SK-N-SH (cell line): ENCODE measurements around the gene TAB3.

ENCODE experiments used
- CHD2 ChIP-seq: fragments of 150-350 bp; IDR thresholded peaks from 2 replicates; pipeline ENCODE4 v1.6.1; 2018; ENCODE audit warnings: low read length; ENCODE audit not compliant: partially characterized antibody
- EP300 ChIP-seq, 2 experiments: IDR thresholded peaks; 2 replicates each; pipeline versions ENCODE4 v1.4.0 to v1.6.1; 2012; ENCODE audit warnings: borderline replicate concordance in 1 of 2, low read depth in 1 of 2, low read length in 1 of 2
- GABPA ChIP-seq: IDR thresholded peaks from 2 replicates; pipeline ENCODE4 v1.4.0; 2012; ENCODE audit warnings: low read depth, mild to moderate bottlenecking
- GATA2 ChIP-seq: sonication (generic); formaldehyde crosslinking; IDR thresholded peaks from 2 replicates; pipeline ENCODE4 v1.5.0; 2020; ENCODE audit warnings: mild to moderate bottlenecking, missing genetic modification reagents
- JUND ChIP-seq: IDR thresholded peaks from 2 replicates; pipeline ENCODE4 v1.4.0; 2012
- TCF12 ChIP-seq: IDR thresholded peaks from 2 replicates; pipeline ENCODE4 v1.4.0; 2012
- TF ChIP-seq, protein P1 (sequence below): fragments of 200-600 bp; sonication (generic); IDR thresholded peaks from 2 replicates; pipeline ENCODE4 v1.6.1; 2017; ENCODE audit warnings: antibody characterized with exemption, mild to moderate bottlenecking, moderate library complexity
- TF ChIP-seq, protein P2 (sequence below): fragments of 150-350 bp; IDR thresholded peaks from 2 replicates; pipeline ENCODE4 v1.6.1; 2017; ENCODE audit warnings: antibody characterized with exemption, low read length, low read depth, borderline replicate concordance

DNA sequence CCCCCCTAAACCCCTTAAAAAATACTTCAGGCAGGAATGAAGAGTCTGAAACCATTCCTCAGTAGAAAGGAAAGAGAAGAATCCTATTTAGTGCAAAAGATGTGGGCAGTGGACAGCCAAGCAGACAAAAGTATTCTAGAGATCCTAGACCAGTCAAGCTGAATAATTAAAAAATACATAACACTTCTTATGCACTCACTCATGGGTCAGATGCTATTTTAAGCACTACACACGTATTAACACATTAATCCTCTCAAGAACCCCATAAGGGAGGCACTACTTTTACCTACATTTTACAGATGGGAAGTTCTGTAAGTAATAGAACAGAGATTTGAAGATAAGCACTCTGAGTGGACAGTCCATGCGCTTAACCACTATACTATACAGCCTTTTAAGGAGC is 5.9 kb downstream of the TAB3 start:
- TF ChIP-seq, protein P1, sequence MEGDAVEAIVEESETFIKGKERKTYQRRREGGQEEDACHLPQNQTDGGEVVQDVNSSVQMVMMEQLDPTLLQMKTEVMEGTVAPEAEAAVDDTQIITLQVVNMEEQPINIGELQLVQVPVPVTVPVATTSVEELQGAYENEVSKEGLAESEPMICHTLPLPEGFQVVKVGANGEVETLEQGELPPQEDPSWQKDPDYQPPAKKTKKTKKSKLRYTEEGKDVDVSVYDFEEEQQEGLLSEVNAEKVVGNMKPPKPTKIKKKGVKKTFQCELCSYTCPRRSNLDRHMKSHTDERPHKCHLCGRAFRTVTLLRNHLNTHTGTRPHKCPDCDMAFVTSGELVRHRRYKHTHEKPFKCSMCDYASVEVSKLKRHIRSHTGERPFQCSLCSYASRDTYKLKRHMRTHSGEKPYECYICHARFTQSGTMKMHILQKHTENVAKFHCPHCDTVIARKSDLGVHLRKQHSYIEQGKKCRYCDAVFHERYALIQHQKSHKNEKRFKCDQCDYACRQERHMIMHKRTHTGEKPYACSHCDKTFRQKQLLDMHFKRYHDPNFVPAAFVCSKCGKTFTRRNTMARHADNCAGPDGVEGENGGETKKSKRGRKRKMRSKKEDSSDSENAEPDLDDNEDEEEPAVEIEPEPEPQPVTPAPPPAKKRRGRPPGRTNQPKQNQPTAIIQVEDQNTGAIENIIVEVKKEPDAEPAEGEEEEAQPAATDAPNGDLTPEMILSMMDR = no peak
- no peak for TF ChIP-seq JUND
- TF ChIP-seq, protein P2, sequence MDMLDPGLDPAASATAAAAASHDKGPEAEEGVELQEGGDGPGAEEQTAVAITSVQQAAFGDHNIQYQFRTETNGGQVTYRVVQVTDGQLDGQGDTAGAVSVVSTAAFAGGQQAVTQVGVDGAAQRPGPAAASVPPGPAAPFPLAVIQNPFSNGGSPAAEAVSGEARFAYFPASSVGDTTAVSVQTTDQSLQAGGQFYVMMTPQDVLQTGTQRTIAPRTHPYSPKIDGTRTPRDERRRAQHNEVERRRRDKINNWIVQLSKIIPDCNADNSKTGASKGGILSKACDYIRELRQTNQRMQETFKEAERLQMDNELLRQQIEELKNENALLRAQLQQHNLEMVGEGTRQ = no peak
- no peak for TF ChIP-seq GATA2 (CRISPR knock-in tag)
- no peak for TF ChIP-seq CHD2
- no peak for TF ChIP-seq TCF12
- no peak for TF ChIP-seq GABPA
- no peak for TF ChIP-seq EP300 (IDR thresholded peaks at IDR 0.05; ENCODE audit: borderline replicate concordance in 1 of 2, low read depth in 1 of 2, low read length in 1 of 2)
